ENCODE results near the gene GAGE1. TPM values are rescaled to one million over a fixed set of nuclear protein-coding genes. Genes with fewer than 3 reads are reported as not detected.
"Not testable (repeated sequence)": the region's sequence is repeated elsewhere in the genome, so short reads cannot be mapped to it uniquely, and the experiment has no call there.

Gene GAGE1
- polyA plus RNA-seq (ENCODE audit: insufficient read length in 3 of 3) = not detected

GRCh38 chrX:49598720-49599119 is at the start of gene GAGE1:
Gene GAGE1 (plus strand): TSS chrX:49599020. CDS start chrX:49600175, 1,155 bp downstream.
- not testable (repeated sequence) for DNase-seq (ENCODE audit: low read depth in 3 of 3, low spot score in 2 of 3)

- DNase-seq (ENCODE audit: low read depth in 3 of 3, low spot score in 2 of 3) = not testable (repeated sequence)
Observed at GRCh38 chrX:49550989-49551388, 47.8 kb upstream of the GAGE1 start, which contains the start of gene GAGE12E. Gene GAGE12E (plus strand): TSS chrX:49551289. CDS start chrX:49552444, 1,155 bp downstream.

- DNase-seq (ENCODE audit: low read depth in 3 of 3, low spot score in 2 of 3) = not testable (repeated sequence)
Observed at GRCh38 chrX:49560542-49560941, 38.3 kb upstream of the GAGE1 start, which contains the start of gene GAGE12F. Gene GAGE12F (plus strand): TSS chrX:49560842. CDS start chrX:49561997, 1,155 bp downstream.

- DNase-seq (ENCODE audit: low read depth in 3 of 3, low spot score in 2 of 3) = not testable (repeated sequence)
Observed at GRCh38 chrX:49568728-49569127, 30.1 kb upstream of the GAGE1 start.

- DNase-seq (ENCODE audit: low read depth in 3 of 3, low spot score in 2 of 3) = not testable (repeated sequence)
Observed at GRCh38 chrX:49569152-49569551, 29.7 kb upstream of the GAGE1 start.

- not testable (repeated sequence) for DNase-seq (ENCODE audit: low read depth in 3 of 3, low spot score in 2 of 3)
Observed at GRCh38 chrX:49570100-49570499, 28.7 kb upstream of the GAGE1 start, which contains the start of gene GAGE12G. Gene GAGE12G (plus strand): TSS chrX:49570400. CDS start chrX:49571555, 1,155 bp downstream.

- DNase-seq (ENCODE audit: low read depth in 3 of 3, low spot score in 2 of 3) = not testable (repeated sequence)
Observed at GRCh38 chrX:49579649-49580048, 19.2 kb upstream of the GAGE1 start, which contains the start of gene GAGE12H. Gene GAGE12H (plus strand): TSS chrX:49579949. CDS start chrX:49581104, 1,155 bp downstream.

- not testable (repeated sequence) for DNase-seq (ENCODE audit: low read depth in 3 of 3, low spot score in 2 of 3)
Observed at GRCh38 chrX:49589196-49589595, 9.6 kb upstream of the GAGE1 start, which contains the start of gene GAGE2A. Gene GAGE2A (plus strand): TSS chrX:49589496. CDS start chrX:49590651, 1,155 bp downstream.

- DNase-seq (ENCODE audit: low read depth in 3 of 3, low spot score in 2 of 3) = not testable (repeated sequence)
Observed at GRCh38 chrX:49589769-49590478, 8.9 kb upstream of the GAGE1 start.

- DNase-seq (ENCODE audit: low read depth in 3 of 3, low spot score in 2 of 3) = not testable (repeated sequence)
Observed at GRCh38 chrX:49590488-49590887, 8.3 kb upstream of the GAGE1 start.

GRCh38 chrX:49610718-49611310 is 12.0 kb downstream of the GAGE1 start:
- no peak for DNase-seq (ENCODE audit: low read depth in 3 of 3, low spot score in 2 of 3)

GRCh38 chrX:49618574-49618973 is 19.8 kb downstream of the GAGE1 start:
- no peak for DNase-seq (ENCODE audit: low read depth in 3 of 3, low spot score in 2 of 3)

GRCh38 chrX:49627086-49627777 is 28.4 kb downstream of the GAGE1 start:
- no peak for DNase-seq (ENCODE audit: low read depth in 3 of 3, low spot score in 2 of 3)

GRCh38 chrX:49644991-49645637 is 46.3 kb downstream of the GAGE1 start:
- DNase-seq (ENCODE audit: low read depth in 3 of 3, low spot score in 2 of 3) = no peak

GRCh38 chrX:49656533-49656932 is 57.7 kb downstream of the GAGE1 start:
- DNase-seq (ENCODE audit: low read depth in 3 of 3, low spot score in 2 of 3) = peak in 1 of 3 donors; percentile 1

Other genes with a start within 250 kb of the GAGE1 start
- not detected for gene GAGE12C, start 66.8 kb upstream of the GAGE1 start, polyA plus RNA-seq (ENCODE audit: insufficient read length in 3 of 3)
- gene GAGE12D, start 57.3 kb upstream of the GAGE1 start, polyA plus RNA-seq (ENCODE audit: insufficient read length in 3 of 3) = not detected
- gene GAGE12E, start 47.7 kb upstream of the GAGE1 start, polyA plus RNA-seq (ENCODE audit: insufficient read length in 3 of 3) = not detected
- gene GAGE12F, start 38.2 kb upstream of the GAGE1 start, polyA plus RNA-seq (ENCODE audit: insufficient read length in 3 of 3) = not detected
- not detected for gene GAGE12G, start 28.6 kb upstream of the GAGE1 start, polyA plus RNA-seq (ENCODE audit: insufficient read length in 3 of 3)
- not detected for gene GAGE12H, start 19.1 kb upstream of the GAGE1 start, polyA plus RNA-seq (ENCODE audit: insufficient read length in 3 of 3)
- gene GAGE2A, start 9.5 kb upstream of the GAGE1 start, polyA plus RNA-seq (ENCODE audit: insufficient read length in 3 of 3) = not detected
- not detected for gene PAGE1, start 97.0 kb downstream of the GAGE1 start, polyA plus RNA-seq (ENCODE audit: insufficient read length in 3 of 3)
- 1 to 10 TPM in 1 of 3 donors, under 1 TPM in 2; 0.38 to 1.4 (median 0.62) TPM for gene PAGE4, start 230.3 kb downstream of the GAGE1 start, polyA plus RNA-seq (ENCODE audit: insufficient read length in 3 of 3)